CD4-positive, alpha-beta T cell treated with Interferon alpha-2 for 1 hour (primary cell): ENCODE measurements around the gene CDK2AP2.
"Not testable (repeated sequence)": the region's sequence is repeated elsewhere in the genome, so short reads cannot be mapped to it uniquely, and the experiment has no call there.

ENCODE experiments used
- DNase-seq, 2 donors: peaks; one replicate each; pipeline ENCODE4 v3.0.0-alpha.2; 2020 to 2022

The CDK2AP2 gene

GRCh38 chr11:67465530-67465929 lies 42.4 kb downstream of the CDK2AP2 start:
- not testable (repeated sequence) for DNase-seq

DNA sequence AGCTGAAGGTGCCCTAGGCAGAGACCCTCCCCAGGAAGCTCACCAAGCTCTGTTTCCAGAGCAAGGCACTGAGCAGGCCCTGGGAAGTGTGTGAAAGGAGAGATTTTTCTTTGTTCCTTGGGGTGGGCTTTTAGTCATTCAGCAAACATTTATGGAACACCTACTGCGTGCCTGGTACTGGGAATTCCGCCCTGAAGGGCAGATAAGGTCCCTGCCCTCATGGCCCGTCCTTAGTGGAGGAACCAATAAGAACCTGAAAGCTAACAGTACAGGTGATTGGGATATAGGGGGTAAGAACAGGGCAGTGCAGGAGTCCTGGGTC lies 42.8 kb downstream of the CDK2AP2 start:
- no peak for DNase-seq

GRCh38 chr11:67464411-67465188 lies 43.4 kb downstream of the CDK2AP2 start:
- DNase-seq, result peak; percentile 95 to 97

GRCh38 chr11:67463680-67464410 lies 44.1 kb downstream of the CDK2AP2 start:
- peak in 1 of 2 donors; percentile 61 for DNase-seq

DNA sequence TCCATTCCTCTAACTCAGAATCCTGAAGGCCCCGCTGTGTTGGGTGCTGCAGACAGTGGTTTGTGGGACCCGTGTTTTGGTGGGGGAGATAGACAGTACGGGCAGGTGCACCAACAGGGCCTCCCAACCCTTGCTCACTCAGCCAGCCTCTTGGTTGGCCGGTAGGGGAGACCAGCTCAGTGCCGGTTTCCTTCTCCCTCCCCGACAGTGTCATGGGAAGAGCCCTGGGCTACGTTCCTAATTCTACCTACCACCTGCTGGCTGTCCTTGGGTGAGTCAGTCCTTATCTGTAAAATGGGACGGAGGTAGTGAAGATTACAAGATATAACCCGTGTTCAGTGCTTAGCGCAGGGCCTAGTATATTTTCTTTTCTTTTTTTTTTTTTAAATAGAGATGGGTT lies 44.8 kb downstream of the CDK2AP2 start:
- no peak for DNase-seq

DNA sequence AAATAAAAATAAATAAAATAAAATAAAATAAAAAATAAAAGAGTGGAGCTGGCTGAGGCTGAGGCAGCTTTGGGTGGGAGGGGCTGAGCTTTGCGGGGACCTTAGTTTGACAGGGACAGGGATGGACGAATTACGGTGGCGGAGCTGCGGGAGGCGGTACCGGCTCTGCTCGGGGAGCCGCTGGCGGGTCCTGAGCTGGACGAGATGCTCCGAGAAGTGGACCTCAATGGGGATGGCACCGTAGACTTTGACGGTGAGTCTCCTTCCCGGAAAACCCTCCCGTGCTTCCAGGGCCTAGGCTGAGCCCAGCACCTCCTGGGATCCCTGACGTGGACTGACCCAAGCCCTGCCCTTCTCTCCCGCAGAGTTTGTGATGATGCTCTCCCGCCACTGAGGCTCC lies 49.7 kb downstream of the CDK2AP2 start:
- no peak for DNase-seq

DNA sequence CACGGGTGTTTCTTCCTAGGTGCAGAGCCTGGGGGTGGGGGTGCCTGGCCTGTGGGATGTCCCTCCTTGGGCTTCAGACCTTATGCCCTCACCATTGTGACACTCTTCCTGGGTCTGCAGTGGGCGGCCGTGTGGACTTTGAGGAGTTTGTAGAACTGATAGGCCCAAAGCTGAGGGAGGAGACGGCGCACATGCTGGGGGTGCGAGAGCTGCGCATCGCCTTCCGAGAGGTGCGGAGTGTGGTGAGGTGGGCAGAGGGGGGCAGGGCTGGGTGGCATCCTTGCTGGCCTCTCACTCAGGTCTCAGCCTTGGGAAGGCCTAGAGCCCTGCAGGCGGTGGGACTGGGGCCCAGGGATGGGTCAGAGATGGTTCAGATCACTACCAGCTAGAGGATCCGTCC lies 50.5 kb downstream of the CDK2AP2 start:
- no peak for DNase-seq
